SK-N-SH (cell line): Measurements from ENCODE around the gene NUMBL. TPM values are rescaled to one million over a fixed set of nuclear protein-coding genes. Genes with fewer than 3 reads are reported as not detected.

Experiments
- CTCF ChIA-PET: fragments of 300-600, 350-600 bp; formaldehyde crosslinking; extraction: SDS; loops from one replicate; lab custom pipeline; 2021; lab: Yijun Ruan, JAX
- POLR2A ChIA-PET: fragments of 350-600 bp; sonication (Branson Sonifier 250); formaldehyde crosslinking; extraction: SDS; loops from one replicate; lab custom pipeline; 2020; ENCODE audit warnings: antibody characterized with exemption, inconsistent platforms; lab: Yijun Ruan, JAX
- DNase-seq: peaks from one replicate; pipeline ENCODE4 v3.0.0; 2012
- H2AFZ ChIP-seq: fragments of 200-600 bp; sonication (generic); 2 replicates; pipeline ENCODE4 v1.8.1; 2016; ENCODE audit warnings: antibody characterized with exemption, mild to moderate bottlenecking, low read depth
- H3F3A ChIP-seq: fragments of 200-600 bp; sonication (generic); replicated peaks from 2 replicates; pipeline ENCODE3; 2016; ENCODE audit warnings: antibody characterized with exemption, mild to moderate bottlenecking; ENCODE audit not compliant: insufficient read depth
- H3K27ac ChIP-seq, 2 experiments: fragments of 200-500 bp in 1 of 2; fragments of 200-600 bp in 1 of 2; sonication (Bioruptor generic) in 1 of 2; sonication (generic), shearing (Covaris generic) in 1 of 2; 2 replicates each; pipeline versions ENCODE4 v1.5.1 to v1.6.1; 2014 to 2016; ENCODE audit warnings: low read depth in 2 of 2, inconsistent platforms in 1 of 2, low read length in 1 of 2, mild to moderate bottlenecking in 1 of 2, mixed read lengths in 1 of 2
- H3K27me3 ChIP-seq: fragments of 200-600 bp; sonication (generic), shearing (Covaris generic); 2 replicates; pipeline ENCODE4 v1.6.1; 2016; ENCODE audit warnings: mixed run types; ENCODE audit not compliant: insufficient read depth
- H3K36me3 ChIP-seq, 2 experiments: fragments of 200-500 bp in 1 of 2; fragments of 200-600 bp in 1 of 2; sonication (Bioruptor generic) in 1 of 2; sonication (generic) in 1 of 2; replicated peaks in 1 of 2; 2 replicates each; pipeline versions ENCODE3 to v1.5.1; 2014 to 2016; ENCODE audit warnings: low read length in 1 of 2, mild to moderate bottlenecking in 1 of 2; ENCODE audit not compliant: insufficient read depth in 2 of 2, control insufficient read depth in 1 of 2
- H3K4me1 ChIP-seq, 2 experiments: fragments of 200-500 bp in 1 of 2; fragments of 200-600 bp in 1 of 2; sonication (Bioruptor generic) in 1 of 2; sonication (generic), shearing (Covaris generic) in 1 of 2; 2 replicates each; pipeline versions ENCODE4 v1.5.1 to v1.6.1; 2014 to 2016; ENCODE audit warnings: low read depth in 1 of 2, low read length in 1 of 2, mixed run types in 1 of 2; ENCODE audit not compliant: insufficient read depth in 2 of 2, control insufficient read depth in 1 of 2
- H3K4me2 ChIP-seq: fragments of 200-600 bp; sonication (generic), shearing (Covaris generic); 2 replicates; pipeline ENCODE4 v1.6.1; 2017; ENCODE audit warnings: mixed run types
- H3K4me3 ChIP-seq, 2 experiments: fragments of 200-500 bp in 1 of 2; fragments of 200-600 bp in 1 of 2; sonication (Bioruptor generic) in 1 of 2; sonication (generic), shearing (Covaris generic) in 1 of 2; 2 replicates each; pipeline versions ENCODE4 v1.5.1 to v1.8.1; 2014 to 2016; ENCODE audit warnings: low read depth in 2 of 2, inconsistent platforms in 1 of 2, low read length in 1 of 2, mild to moderate bottlenecking in 1 of 2, mixed read lengths in 1 of 2, moderate library complexity in 1 of 2
- H3K79me2 ChIP-seq: fragments of 200-600 bp; sonication (generic); 2 replicates; pipeline ENCODE4 v1.8.1; 2017; ENCODE audit warnings: mild to moderate bottlenecking; ENCODE audit not compliant: insufficient read depth
- H3K9ac ChIP-seq: fragments of 200-600 bp; sonication (generic); 2 replicates; pipeline ENCODE4 v1.6.1; 2017; ENCODE audit warnings: mixed run types
- H3K9me2 ChIP-seq: fragments of 200-600 bp; sonication (generic); 2 replicates; pipeline ENCODE4 v1.6.1; 2017; ENCODE audit warnings: mixed run types
- H3K9me3 ChIP-seq: fragments of 200-600 bp; sonication (generic); 2 replicates; pipeline ENCODE4 v1.6.1; 2017; ENCODE audit warnings: mixed run types, mild to moderate bottlenecking, moderate library complexity
- H4K20me1 ChIP-seq: fragments of 200-600 bp; sonication (generic); 2 replicates; pipeline ENCODE4 v1.6.1; 2017; ENCODE audit warnings: mild to moderate bottlenecking, mixed run types; ENCODE audit not compliant: insufficient read depth
- ELF1 ChIP-seq: IDR thresholded peaks from 2 replicates; pipeline ENCODE4 v1.4.0; 2012
- EP300 ChIP-seq, 2 experiments: IDR thresholded peaks; 2 replicates each; pipeline versions ENCODE4 v1.4.0 to v1.6.1; 2012; ENCODE audit warnings: borderline replicate concordance in 1 of 2, low read depth in 1 of 2, low read length in 1 of 2
- EZH2phosphoT487 ChIP-seq: fragments of 200-600 bp; sonication (generic); IDR thresholded peaks from 2 replicates; pipeline ENCODE4 v1.6.1; 2017; ENCODE audit warnings: low read depth, mixed run types, mild to moderate bottlenecking, antibody characterized with exemption, moderate library complexity, borderline replicate concordance
- FOSL2 ChIP-seq: IDR thresholded peaks from 2 replicates; pipeline ENCODE4 v1.4.0; 2012; ENCODE audit warnings: low read depth, mild to moderate bottlenecking, moderate library complexity, borderline replicate concordance
- FOXJ3 ChIP-seq: sonication (generic); formaldehyde crosslinking; IDR thresholded peaks from 2 replicates; pipeline ENCODE4 v1.5.1; 2020; ENCODE audit warnings: mild to moderate bottlenecking, missing genetic modification reagents
- FOXM1 ChIP-seq: IDR thresholded peaks from 2 replicates; pipeline ENCODE4 v1.4.0; 2012; ENCODE audit warnings: low read depth, mild to moderate bottlenecking
- GATA2 ChIP-seq: sonication (generic); formaldehyde crosslinking; IDR thresholded peaks from 2 replicates; pipeline ENCODE4 v1.5.0; 2020; ENCODE audit warnings: mild to moderate bottlenecking, missing genetic modification reagents
- JUND ChIP-seq: IDR thresholded peaks from 2 replicates; pipeline ENCODE4 v1.4.0; 2012
- MXI1 ChIP-seq: IDR thresholded peaks from 2 replicates; pipeline ENCODE4 v1.6.1; 2012; ENCODE audit warnings: mild to moderate bottlenecking, low read depth, low read length, improper control_type of control experiment
- NFIC ChIP-seq: IDR thresholded peaks from 2 replicates; pipeline ENCODE4 v1.4.0; 2012; ENCODE audit warnings: borderline replicate concordance
- POLR2AphosphoS5 ChIP-seq: IDR thresholded peaks from 2 replicates; pipeline ENCODE4 v1.6.1; 2012; ENCODE audit warnings: low read depth, low read length
- RCOR1 ChIP-seq: fragments of 150-350 bp; IDR thresholded peaks from 2 replicates; pipeline ENCODE4 v1.6.1; 2017; ENCODE audit warnings: antibody characterized with exemption, low read length
- RXRA ChIP-seq: IDR thresholded peaks from 2 replicates; pipeline ENCODE4 v1.4.0; 2012; ENCODE audit warnings: low read depth, mild to moderate bottlenecking, borderline replicate concordance
- SIN3A ChIP-seq: IDR thresholded peaks from 2 replicates; pipeline ENCODE4 v1.6.1; 2012; ENCODE audit warnings: low read depth, mild to moderate bottlenecking, low read length, moderate library complexity, borderline replicate concordance
- SMC3 ChIP-seq: IDR thresholded peaks from 2 replicates; pipeline ENCODE4 v1.6.1; 2012; ENCODE audit warnings: low read depth, low read length, improper control_type of control experiment
- TCF12 ChIP-seq: IDR thresholded peaks from 2 replicates; pipeline ENCODE4 v1.4.0; 2012
- TEAD4 ChIP-seq: IDR thresholded peaks from 2 replicates; pipeline ENCODE4 v1.4.0; 2012; ENCODE audit warnings: mild to moderate bottlenecking, borderline replicate concordance; ENCODE audit not compliant: insufficient read depth
- USF2 ChIP-seq: fragments of 150-350 bp; IDR thresholded peaks from 2 replicates; pipeline ENCODE4 v1.6.1; 2017; ENCODE audit warnings: antibody characterized with exemption, low read length, low read depth, borderline replicate concordance
- WGBS: methylation state at CpG from one replicate; pipeline ENCODE4 v1.1.6; 2017; ENCODE audit warnings: low lambda C conversion rate; 5-methylcytosine and 5-hydroxymethylcytosine counted together
- polyA plus RNA-seq, 3 experiments: library from polyadenylated mRNA; depleted of rRNA; stranded (reverse); fragments of >200 nt; gene quantifications; 2 replicates each; pipeline ENCODE4 v1.2.3, GENCODE V29; 2012
- TF ChIP-seq, protein P1 (sequence below): IDR thresholded peaks from 2 replicates; pipeline ENCODE4; 2012

Gene NUMBL
- polyA plus RNA-seq, 1 of the 3 experiments (the other 2 are of a cell fraction) = 54.6 TPM

- Histone ChIP-seq H4K20me1 (no peaks in the 10 kb centered on the region), H3K4me1 (peaks cover 0 to 4% of the 10 kb centered on the region in 2 experiments; a peak in 2 of 4 replicates), H2AFZ (no peak overlapping the region), H3K36me3 (no peaks in the 10 kb centered on the region), H3K4me3 (no peak overlapping the region), H3K9me2 (no peaks in the 10 kb centered on the region), H3K9me3 (no peaks in the 10 kb centered on the region), H3K4me2 (no peak overlapping the region), H3K27me3 (no peaks in the 10 kb centered on the region), H3K79me2 (no peaks in the 10 kb centered on the region), H3F3A (peaks cover 17% of the 10 kb centered on the region), H3K27ac (no peak overlapping the region), H3K9ac (no peak overlapping the region)
- ChIA-PET POLR2A (no interaction called here), CTCF (interaction anchor here (0.7 to 3.5 kb wide), 3 partner anchors 8 to 78 kb away, joined by 3 to 35 read pairs (median 5); no protein-coding TSS in a partner anchor)
- DNase-seq = no peak
- TF ChIP-seq EP300 (IDR thresholded peaks at IDR 0.05; ENCODE audit: borderline replicate concordance in 1 of 2, low read depth in 1 of 2, low read length in 1 of 2) (no peak), JUND (no peak), USF2 (no peak), ELF1 (no peak), FOXM1 (no peak), NFIC (no peak), RCOR1 (no peak), SMC3 (no peak), EZH2phosphoT487 (no peak), TEAD4 (no peak), FOXJ3 (CRISPR knock-in tag) (no peak), SIN3A (no peak), RXRA (no peak), GATA2 (CRISPR knock-in tag) (no peak), POLR2AphosphoS5 (no peak), TCF12 (no peak)
- TF ChIP-seq, protein P1, sequence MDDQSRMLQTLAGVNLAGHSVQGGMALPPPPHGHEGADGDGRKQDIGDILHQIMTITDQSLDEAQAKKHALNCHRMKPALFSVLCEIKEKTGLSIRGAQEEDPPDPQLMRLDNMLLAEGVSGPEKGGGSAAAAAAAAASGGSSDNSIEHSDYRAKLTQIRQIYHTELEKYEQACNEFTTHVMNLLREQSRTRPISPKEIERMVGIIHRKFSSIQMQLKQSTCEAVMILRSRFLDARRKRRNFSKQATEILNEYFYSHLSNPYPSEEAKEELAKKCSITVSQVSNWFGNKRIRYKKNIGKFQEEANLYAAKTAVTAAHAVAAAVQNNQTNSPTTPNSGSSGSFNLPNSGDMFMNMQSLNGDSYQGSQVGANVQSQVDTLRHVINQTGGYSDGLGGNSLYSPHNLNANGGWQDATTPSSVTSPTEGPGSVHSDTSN = no peak
- 87% methylated on average over 8 of the region's 8 CpGs for WGBS
Measured at GRCh38 chr19:40642757-40643305, 47.6 kb downstream of the NUMBL start.

GRCh38 chr19:40642051-40642706 lies 48.3 kb downstream of the NUMBL start:
- ChIA-PET CTCF (interaction anchor here (2.0 to 3.5 kb wide), 2 partner anchors 7 to 21 kb away, joined by 5 to 35 read pairs; no protein-coding TSS in a partner anchor), POLR2A (no interaction called here)
- H4K20me1 ChIP-seq = no peaks in the 10 kb centered on the region
- H2AFZ ChIP-seq = no peak overlapping the region
- peaks cover 17% of the 10 kb centered on the region for H3F3A ChIP-seq
- no peak for DNase-seq
- H3K79me2 ChIP-seq = no peaks in the 10 kb centered on the region
- no peaks in the 10 kb centered on the region for H3K9me2 ChIP-seq
- H3K4me3 ChIP-seq = no peak overlapping the region
- no peaks in the 10 kb centered on the region for H3K27me3 ChIP-seq
- H3K9ac ChIP-seq = no peak overlapping the region
- no peaks in the 10 kb centered on the region for H3K9me3 ChIP-seq
- no peak overlapping the region for H3K27ac ChIP-seq
- H3K36me3 ChIP-seq = no peaks in the 10 kb centered on the region
- no peak for TF ChIP-seq FOSL2
- TF ChIP-seq MXI1 = no peak
- TF ChIP-seq, all 33 proteins: peak for 0
- WGBS = 93% methylated on average over 18 of the region's 18 CpGs
- peaks cover 0 to 4% of the 10 kb centered on the region in 2 experiments; a peak in 2 of 4 replicates for H3K4me1 ChIP-seq
- H3K4me2 ChIP-seq = no peak overlapping the region
